Stimulated activated CD4-positive, alpha-beta T cell treated with anti-CD3 and anti-CD28 coated beads, Interleukin-2, amount 100 ng/mL, for 24 hours (primary cell): ENCODE data around the gene PPL.
"Not testable (repeated sequence)": the region's sequence is repeated elsewhere in the genome, so short reads cannot be mapped to it uniquely, and the experiment has no call there.

Source experiments
- DNase-seq, 2 donors: peaks; one replicate each; pipeline ENCODE4 v3.0.0-alpha.2; 2020

The PPL gene

DNA sequence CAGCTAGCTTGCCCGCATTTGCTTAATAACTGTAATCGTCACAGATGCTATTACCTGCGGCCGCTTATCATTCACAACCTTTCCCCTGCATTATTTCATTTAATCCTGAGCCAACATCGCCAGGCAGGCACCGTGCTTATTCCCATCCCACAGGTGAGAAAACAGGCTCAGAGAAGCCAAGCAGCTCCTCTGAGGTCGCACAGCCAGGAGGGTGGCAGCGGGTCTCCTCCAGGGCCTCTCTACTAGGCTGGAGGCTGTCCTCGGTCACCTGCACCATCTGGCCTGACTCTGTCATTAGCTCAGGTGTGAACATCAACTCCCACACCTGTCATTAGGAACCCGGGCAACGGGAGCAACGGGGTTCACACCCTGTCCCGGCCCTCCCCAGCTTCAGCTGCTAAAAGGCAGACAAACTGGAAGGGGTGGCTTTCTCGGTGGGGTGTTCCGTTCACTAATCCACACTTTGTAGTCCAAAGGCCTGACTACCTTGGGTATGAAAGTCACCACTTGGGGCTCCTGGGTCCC lies 3.0 kb downstream of the PPL start:
- no peak for DNase-seq

DNA sequence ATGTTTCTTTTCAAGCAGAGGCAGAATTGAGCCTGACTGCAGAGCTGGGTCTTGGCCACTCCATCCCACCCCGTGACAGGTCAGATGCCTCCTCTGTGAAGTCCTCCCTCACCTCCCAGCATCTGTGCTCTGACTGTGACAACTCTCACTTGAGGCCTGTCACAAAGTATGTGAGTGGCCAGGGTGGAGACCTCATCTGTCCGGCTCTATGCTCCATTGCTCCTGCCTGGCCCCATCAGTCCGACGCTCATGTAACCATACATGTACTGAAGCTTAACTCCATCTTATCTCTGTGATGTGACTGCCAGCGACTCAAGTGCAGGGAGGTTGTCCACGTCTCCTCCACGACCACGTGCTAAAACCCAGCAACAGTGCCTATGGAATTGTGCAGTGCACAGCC lies 3.5 kb downstream of the PPL start:
- no peak for DNase-seq

DNA sequence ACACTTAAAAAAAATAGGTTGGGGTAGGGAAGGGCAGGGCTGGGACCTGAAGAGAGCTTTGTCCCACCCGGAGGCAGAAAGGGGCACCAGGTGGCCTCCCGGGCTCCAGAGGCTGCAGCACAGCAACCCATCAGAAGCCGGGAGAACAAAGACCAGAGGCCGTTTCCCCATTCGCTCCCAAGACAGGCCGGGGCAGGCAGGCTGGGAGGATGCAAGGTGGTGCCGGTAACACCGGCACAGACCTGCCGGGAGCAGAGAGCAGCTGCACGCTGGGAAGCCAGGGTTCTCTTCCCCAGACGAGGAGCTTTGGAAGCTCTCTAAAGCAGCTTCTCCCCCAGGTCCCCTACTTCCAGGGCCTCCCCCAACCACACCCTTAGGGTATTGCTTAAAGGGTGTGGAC lies 5.6 kb downstream of the PPL start:
- DNase-seq, result no peak

DNA sequence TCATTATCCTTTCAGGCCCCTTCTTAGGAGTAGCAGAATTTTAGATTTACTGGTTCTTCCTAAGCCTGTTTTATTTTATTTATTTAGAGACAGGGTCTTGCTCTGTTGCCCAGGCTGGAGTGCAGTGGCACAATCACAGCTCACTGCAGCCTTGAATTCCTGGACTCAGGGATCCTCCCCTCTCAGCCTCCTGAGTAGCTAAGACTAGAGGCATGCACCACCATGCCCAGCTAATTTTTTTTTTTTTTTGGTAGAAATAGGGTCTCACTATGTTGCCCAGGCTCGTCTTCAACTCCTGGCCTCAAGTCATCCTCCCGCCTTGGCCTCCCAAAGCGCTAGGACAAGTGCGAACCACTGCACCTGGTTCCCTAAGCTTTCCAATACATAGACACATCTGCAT lies 7.3 kb downstream of the PPL start:
- DNase-seq, result not testable (repeated sequence)

DNA sequence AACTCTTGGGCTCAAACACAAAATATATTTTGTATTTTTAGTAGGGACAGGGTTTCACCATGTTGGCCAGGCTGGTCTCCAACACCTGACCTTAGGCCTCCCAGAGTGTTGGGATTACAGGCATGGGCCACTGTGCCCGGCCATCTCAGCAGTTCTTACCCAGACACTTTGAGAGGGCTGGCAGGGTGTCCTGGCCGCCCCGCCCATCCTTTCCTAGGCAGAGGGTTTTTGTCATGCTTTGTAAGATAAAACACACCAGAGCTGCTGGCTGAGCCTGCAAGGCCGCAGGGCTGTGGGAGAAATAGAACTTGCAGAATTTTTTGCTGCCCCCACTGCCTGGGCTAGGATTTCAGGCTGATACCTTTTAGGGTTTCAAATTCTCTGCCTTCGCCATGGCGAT lies 8.7 kb downstream of the PPL start:
- DNase-seq, result no peak

DNA sequence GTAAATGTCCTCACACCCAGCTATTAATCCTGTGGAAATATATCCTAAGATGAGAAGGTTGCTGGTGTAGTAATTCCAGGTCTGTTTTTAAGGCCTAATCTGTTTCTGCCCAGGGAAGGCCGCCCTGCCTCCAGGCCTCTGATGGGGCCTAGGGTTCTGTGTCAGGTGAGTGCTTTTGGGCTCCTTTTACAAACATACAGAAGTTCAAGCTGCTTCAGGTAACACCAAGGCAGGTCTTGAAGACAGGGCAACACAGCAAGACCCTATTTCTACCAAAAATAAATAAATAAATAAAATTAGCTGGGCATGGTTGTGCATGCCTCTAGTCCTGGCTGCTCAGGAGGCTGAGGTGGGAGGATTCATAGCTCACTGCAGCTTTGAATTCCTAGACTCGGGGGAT lies 9.3 kb downstream of the PPL start:
- DNase-seq, result no peak

DNA sequence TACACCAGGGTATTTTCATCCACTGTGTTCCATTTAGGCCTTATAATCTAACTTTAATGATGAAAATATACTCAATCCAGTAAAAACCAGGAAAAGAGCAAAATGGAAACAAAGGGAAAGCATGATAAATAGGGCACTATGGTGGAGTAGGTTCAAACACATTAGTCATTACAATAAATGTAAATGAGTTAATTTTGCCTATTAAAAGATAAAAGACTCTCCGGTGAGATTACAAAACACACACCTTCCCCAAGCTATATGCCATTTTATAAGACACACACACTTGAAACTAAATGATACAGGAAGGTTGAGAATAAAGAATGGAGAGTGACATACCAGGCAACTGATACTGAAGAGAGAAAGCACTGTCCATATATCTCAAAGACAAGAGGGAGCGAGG lies 10.0 kb downstream of the PPL start:
- no peak for DNase-seq

DNA sequence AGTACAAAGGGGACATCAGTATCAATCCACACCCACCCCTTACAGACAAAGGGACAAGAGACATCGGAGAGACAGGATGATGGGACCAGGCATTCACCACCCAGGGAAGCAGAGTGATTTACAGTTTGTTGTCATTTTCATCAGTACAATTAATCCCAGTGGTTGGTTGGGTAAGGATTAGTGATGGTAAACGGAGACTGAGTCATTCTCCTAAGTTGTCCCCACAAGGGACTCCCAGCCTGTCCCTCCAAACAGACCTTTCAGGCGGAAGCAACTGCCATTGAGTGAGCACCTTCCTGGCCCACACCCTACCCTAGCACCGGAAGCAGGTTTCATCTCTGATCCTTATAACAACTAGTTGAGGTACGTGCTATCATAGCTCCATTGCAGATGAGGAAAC lies 11.2 kb downstream of the PPL start:
- DNase-seq, result no peak

DNA sequence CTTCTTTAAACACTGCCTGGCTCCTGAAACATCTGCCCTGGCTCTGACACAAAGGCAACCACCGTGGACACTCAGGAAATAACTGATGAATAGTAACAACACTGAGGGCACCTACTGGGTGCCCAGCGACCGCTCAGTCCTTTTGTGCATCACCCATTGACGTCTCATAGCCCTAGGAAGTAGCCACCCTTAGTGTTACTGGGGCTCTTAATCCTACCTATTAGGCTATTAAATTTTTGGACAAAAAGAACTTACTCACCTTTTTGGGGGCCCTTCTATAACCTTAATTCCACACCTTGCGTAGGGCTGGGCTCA lies 11.7 kb downstream of the PPL start:
- DNase-seq, result no peak

DNA sequence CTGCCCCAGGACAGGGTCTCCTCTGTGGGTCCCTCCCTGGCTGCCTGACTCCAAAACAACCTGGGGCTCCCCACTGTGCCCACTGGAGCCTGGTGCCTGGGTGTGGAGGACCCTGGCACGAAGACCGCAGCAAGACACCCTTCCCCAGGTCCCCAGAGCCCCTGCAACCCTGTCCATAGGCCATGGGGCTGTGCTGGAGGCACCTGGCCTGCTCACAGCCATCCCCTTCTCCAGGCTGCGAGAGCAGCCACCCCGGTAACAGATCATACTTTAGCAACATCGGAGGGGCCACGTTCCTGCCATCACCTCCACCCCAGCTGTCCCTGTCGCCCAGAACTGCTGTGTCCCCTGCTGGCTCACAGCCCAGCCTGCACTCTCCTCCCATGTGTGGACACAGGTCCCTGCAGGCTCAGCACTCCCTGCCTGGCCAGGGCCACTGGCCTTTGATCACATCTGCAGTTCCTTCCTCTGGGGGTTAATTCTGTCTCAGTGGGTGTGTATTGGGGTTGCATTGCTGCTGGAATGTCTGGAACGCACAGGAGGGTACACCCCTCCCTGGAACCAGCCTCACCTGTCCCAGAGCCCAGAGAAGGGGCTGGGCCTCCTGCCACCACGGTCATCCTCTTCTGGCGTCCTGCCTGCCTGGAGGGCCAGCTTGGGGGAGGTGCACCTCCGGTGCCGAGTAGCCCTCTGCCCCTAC lies 12.2 kb downstream of the PPL start:
- no peak for DNase-seq

DNA sequence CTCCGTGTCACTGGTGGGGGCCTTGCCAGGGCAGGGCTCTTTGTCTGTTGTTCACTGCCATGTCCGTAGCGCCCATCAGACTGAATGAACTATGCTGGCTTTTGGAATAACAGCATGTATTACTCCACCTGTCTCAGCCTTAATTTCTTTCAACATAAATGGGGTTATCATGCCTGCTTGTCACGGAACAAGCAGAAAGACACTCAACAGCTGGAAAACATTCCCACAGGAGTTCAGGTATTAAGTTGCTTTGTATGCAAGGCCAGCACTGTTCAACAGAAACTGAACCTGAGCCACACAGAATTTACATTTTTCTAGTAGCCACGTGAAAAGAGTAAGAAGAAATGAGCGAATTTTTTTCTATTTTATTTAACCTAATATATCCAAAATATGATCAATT lies 13.1 kb downstream of the PPL start:
- no peak for DNase-seq

DNA sequence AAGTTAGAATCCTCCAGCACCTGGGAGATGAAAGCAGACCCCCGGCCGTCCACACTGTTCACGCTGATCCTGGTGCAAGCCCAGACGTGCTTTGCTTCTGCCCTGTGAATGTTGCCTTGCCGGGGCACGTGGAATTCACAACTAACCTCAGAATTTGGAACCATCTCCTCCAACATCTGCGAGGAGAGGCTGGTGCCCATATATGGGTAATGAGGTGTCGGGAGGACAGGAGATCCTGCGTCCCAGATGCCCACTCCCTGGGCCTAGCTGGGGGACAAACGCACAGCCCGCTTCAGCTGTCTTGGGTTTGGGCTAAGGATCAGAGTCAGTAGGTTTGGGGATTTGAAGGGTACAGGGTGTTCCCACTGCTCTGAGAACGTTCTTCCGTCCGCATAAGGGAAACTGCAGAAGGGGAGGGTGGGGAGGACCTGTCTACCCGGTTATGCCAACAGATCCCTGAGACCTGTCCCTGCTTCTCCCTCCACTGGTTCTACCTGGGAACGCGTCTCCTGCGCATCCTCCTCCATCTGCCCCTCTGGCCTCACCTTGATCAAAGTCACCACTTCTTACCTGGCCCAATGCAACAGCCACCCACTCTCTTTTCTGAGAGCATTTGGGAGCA lies 14.1 kb downstream of the PPL start:
- DNase-seq, result no peak

DNA sequence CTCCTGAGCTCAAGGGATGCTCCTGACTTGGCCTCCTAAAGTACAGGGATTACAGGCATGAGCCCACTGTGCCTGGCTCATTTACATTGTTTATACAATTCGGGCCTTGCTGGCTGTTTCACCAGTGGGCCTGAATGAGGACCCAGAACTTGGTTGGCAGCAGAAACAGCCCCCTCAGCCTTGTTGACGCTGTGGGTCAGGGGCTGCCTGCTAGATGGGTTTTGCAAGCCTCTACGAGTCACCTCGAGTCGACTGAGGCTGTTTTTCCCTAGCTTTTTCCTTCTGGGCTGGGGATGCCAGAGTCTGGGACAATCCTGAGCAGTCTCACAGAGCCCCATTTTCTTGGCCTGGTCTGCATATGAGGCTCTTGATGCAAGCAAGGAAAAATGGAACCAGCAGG lies 16.1 kb downstream of the PPL start:
- no peak for DNase-seq

DNA sequence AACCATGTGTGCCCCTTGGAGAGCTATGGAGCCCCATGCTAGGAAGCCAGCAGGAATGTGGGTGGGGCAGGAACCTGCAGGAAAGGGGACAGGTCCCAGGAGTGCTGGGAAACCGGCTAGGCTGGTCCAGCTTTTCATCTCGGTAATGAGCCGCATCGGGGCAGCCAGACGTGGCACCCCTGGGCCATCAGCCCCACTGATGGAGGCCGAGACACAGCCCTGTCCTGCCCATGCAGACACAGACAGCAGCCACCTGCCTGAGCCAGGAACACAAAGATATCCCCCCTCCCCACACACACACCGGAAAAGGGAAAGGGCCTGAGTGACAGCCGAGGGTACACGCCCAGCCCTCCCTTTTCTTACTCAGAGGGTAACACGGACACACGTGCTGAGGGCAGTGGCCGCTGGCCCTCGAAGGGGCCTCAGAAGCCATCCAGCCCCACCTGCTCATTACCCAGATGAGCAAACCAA lies 18.1 kb downstream of the PPL start:
- DNase-seq, result no peak

DNA sequence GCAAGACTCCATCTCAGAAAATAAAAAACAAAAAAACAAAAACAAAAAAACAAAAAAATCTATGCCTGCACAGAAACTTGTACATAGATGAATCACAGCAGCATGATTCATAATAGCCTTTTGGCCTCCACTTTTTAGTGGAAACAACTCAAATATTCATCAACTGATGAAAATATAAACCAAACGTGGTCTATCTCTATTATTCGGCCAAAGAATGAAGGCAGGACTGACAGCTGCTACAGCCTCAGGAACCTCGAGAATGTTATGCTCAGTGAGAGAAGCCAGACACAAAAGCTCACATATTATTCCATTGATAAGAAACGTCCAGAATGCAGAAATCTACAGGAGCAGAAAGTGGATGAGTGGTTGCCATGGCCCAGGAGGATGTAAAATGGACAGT lies 19.8 kb downstream of the PPL start:
- DNase-seq, result no peak

DNA sequence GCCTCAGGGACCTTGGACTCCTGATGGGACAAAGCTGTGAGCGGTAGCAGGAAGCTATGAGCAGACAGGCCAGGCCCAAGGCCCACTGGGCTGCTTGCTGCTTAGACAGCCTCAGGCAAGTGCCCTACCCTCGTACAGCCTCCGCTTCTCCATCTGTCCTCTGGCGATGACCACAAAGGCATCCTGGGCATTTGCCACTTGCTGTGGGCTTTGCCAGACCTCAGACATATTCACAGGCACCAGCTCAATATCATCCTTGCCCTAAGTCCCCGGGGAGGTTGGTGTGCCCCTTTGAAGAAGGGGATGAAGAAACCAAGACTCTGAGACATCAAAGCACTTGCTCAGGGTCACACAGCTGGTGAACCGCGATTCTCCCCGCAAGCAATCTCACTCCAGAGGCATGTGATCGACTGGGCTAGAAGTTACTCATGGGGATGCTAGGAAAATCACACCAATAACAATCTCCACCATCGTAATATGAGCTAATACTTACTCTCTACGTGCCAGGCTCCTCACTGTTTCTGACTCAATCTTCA lies 21.7 kb downstream of the PPL start:
- DNase-seq, result no peak

DNA sequence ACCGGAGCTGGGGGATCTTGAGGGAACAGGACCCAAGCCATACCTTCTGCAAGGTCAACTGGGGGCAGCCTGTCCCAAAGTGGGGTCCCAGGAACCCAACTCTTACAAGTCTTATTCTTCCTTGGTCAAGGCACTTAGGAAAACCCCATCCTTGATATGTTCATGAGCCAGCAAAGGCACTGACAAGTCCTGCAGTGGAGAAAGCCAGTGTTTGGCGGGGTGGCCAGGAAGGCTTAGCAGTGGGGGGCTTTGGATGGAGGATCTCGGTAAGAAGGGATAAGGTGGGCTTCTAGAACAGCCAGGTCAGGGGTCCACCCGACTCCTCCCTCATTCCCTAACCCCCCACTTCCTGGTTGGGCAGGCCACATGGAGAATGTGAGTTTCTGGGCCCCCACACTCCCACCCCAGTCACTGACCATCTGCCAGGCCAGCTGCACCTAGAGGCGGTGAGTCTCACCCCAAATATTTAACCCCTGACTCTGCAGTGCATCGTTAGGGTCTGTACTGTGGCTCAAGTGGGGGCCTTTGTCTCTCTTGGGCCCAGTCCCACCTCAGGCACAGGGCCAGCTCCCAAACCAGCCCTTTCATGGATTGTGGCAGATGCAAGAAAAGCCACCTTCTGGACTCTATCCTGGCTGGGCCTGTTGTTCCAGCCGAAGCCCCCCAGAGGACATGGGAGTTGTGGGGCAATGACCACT lies 22.3 kb downstream of the PPL start:
- DNase-seq, result no peak

DNA sequence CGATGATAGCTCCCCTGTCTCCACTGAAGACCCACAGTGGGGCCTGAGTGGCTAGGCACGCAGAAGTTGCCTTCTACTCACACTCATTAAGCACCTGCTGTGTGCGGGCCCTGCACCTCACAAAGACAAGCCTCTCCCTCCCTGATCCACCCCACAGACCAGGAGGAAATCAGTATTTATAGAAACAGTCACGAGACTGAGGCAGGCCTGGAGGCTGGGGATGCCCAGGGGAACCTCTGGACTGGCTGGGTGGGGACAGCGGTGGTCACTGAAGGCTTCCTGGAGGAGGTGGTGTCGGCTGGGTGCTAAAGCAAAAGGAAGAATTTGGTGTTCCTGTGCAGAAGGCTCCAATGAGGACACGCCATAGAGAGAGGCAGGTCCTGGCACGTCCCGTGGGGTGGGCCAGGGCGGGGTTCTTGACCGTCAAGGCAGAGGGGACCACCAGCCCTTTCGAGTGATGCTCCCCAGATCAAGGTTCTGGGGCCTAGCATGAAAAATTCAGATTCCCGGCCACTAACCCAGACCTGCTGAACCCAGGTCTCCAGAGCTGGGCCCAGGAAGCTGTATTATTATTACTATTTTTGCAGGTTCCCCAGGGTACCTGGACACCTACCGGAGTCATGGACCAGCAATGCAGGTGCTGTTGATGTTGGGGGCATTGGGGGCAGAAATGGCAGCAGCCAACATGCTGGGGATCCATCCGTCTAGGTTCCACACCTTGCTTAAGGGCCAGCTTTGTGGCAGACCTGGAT lies 23.0 kb downstream of the PPL start:
- no peak for DNase-seq

DNA sequence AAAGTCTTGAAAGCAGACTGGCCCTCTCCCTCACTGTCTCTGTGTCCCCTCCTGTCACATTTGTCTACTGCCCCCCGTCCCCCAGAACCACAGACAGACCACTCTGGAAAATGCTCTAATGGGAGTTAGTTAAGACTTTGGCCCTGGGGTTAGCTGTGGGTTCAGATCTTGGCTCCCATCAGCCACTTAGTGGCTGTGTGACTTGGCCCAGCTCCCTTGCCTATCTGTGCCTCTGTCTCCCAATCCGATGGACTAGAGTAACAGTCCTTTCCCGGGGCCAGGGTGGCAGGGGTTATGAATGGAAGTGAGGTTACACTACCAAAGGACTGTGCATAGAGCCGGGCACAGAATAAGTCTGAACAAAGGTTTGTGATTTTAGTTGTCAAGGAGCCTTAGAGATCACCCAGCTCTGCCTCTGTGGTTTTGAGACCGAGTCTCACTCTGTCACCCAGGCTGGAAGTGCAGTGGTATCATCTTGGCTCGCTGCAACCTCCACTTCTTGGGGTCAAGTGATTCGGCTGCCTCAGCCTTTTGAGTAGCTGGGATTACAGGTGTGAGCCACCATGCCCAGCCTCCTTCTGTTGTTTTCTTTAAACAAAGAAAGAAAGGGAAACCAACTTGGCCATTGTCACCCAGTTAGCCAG lies 23.7 kb downstream of the PPL start:
- DNase-seq, result no peak

DNA sequence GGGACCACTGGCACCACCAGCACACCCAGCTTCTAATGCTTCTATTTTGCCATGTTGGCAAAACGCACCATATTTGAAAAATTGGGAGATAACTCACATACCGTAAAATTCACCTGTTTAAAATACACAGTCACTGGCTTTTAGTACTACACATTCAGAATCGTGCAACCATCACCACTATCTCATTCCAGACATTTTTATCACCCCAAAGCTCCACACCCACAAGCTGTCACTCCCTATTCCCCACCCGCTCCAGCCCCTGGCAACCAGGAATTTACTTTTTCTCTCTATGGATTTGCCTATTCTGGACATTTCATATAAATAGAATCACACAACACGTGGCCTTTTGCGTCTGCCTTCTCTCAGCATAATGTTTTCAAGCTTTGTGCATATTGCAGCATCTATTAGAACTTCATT lies 25.0 kb downstream of the PPL start:
- no peak for DNase-seq

DNA sequence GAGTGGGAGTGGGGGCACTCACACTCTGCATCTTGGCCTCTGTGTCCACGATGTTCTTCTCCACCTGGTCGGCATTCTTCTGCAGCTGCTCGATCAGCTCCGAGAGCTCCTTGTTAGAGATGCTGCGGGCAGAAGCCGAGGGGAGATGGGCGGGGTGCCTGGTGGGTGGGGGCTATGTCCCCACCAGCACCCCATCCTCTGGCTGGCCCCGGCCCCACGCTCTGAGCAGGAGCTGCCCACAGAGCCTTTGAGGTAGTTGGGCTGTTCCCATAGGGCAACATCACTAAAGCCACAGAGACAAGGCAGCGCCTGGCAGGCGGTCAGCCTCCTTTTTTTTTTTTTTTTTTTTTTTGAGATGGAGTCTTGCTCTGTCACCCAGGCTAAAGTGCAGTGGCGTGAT lies 26.1 kb downstream of the PPL start:
- DNase-seq, result no peak

DNA sequence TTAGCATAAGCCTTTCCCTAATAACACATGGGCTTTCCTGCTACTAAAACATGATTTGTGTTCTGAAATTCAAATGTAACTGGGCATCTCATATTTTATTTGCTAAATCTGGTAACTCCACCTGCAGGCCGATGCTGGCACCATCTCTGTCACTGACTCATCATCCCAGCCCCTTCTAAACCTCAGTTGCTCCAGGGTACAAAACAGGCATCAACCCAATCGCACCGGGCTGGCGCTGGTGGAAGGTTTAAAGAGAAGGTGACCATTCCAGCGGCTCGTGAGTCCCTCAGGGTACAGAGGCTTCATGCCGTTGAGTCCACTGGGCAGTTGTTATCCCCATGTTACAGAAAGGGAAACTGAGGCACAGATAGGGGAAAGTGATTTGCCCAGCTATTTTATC lies 27.1 kb downstream of the PPL start:
- DNase-seq, result no peak
